Retina (tissue), 1 donor: ENCODE measurements around the gene ATP1B2.
"Not testable (repeated sequence)": the region's sequence is repeated elsewhere in the genome, so short reads cannot be mapped to it uniquely, and the experiment has no call there.

Experiments used
- DNase-seq: peaks from one replicate; pipeline ENCODE4 v3.0.0-alpha.2; 2016

The ATP1B2 gene

GRCh38 chr17:7650509-7651096 lies at the start of gene ATP1B2:
Gene ATP1B2, plus strand, starts transcription at chr17:7650926. Its CDS starts 593 bp downstream, at chr17:7651519.
- peak; percentile 86 for DNase-seq

GRCh38 chr17:7606280-7606679 lies 44.4 kb upstream of the ATP1B2 start:
- no peak for DNase-seq

- no peak for DNase-seq
Observed at GRCh38 chr17:7610641-7611040, 40.1 kb upstream of the ATP1B2 start.

GRCh38 chr17:7611635-7612293 lies 39.0 kb upstream of the ATP1B2 start:
- DNase-seq = no peak

- no peak for DNase-seq
Observed at GRCh38 chr17:7612294-7612640, 38.5 kb upstream of the ATP1B2 start.

- no peak for DNase-seq
Observed at GRCh38 chr17:7613769-7614424, 36.8 kb upstream of the ATP1B2 start.

GRCh38 chr17:7614425-7615264 lies 36.1 kb upstream of the ATP1B2 start, which contains the start of gene FXR2:
Gene FXR2, minus strand, starts transcription at chr17:7614897. Its CDS starts 365 bp downstream, at chr17:7614532.
- DNase-seq = peak; percentile 99

GRCh38 chr17:7615265-7615747 lies 35.4 kb upstream of the ATP1B2 start:
- DNase-seq = no peak

GRCh38 chr17:7618608-7619007 lies 32.1 kb upstream of the ATP1B2 start:
- no peak for DNase-seq

- no peak for DNase-seq
Observed at GRCh38 chr17:7620835-7621234, 29.9 kb upstream of the ATP1B2 start.

- no peak for DNase-seq
Observed at GRCh38 chr17:7623661-7624060, 27.1 kb upstream of the ATP1B2 start.

- DNase-seq = not testable (repeated sequence)
Observed at GRCh38 chr17:7625749-7626148, 25.0 kb upstream of the ATP1B2 start.

GRCh38 chr17:7626307-7626706 lies 24.4 kb upstream of the ATP1B2 start:
- DNase-seq = no peak

GRCh38 chr17:7626956-7627249 lies 23.8 kb upstream of the ATP1B2 start:
- DNase-seq = peak; percentile 77

- DNase-seq = peak; percentile 95
Observed at GRCh38 chr17:7627250-7628121, 23.2 kb upstream of the ATP1B2 start, which contains the start of gene SAT2. Gene SAT2, minus strand, starts transcription at chr17:7627821. Its CDS starts 186 bp downstream, at chr17:7627635.

GRCh38 chr17:7629939-7630571 lies 20.7 kb upstream of the ATP1B2 start, which contains the start of gene SHBG:
Gene SHBG, plus strand, starts transcription at chr17:7630135. Its CDS starts 38 bp downstream, at chr17:7630173.
- DNase-seq = no peak

GRCh38 chr17:7631398-7632380 lies 19.0 kb upstream of the ATP1B2 start:
- no peak for DNase-seq

- DNase-seq = no peak
Observed at GRCh38 chr17:7632492-7632894, 18.2 kb upstream of the ATP1B2 start.

GRCh38 chr17:7633093-7633492 lies 17.6 kb upstream of the ATP1B2 start:
- DNase-seq = no peak

- peak; percentile 77 for DNase-seq
Observed at GRCh38 chr17:7634384-7634783, 16.3 kb upstream of the ATP1B2 start.
